Ascending aorta (tissue), 2 donors: ENCODE measurements around the gene BLMH. TPM values are rescaled to one million over a fixed set of nuclear protein-coding genes. Genes with fewer than 3 reads are reported as not detected.

Source experiments
- DNase-seq, 2 donors: peaks; one replicate each; pipeline ENCODE4 v3.0.0-alpha.2; 2019; ENCODE audit warnings: low spot score in 2 of 2
- H3K27ac ChIP-seq, 2 donors: fragments of 200-600 bp; sonication (generic); one replicate each; pipeline ENCODE4 v1.5.1; 2016 to 2017; ENCODE audit warnings: mild to moderate bottlenecking in 1 of 2
- H3K27me3 ChIP-seq: fragments of 200-600 bp; sonication (generic); one replicate; pipeline ENCODE4 v1.5.1; 2017
- H3K36me3 ChIP-seq, 2 donors: fragments of 200-600 bp; sonication (generic); one replicate each; pipeline ENCODE4 v1.5.1; 2016
- H3K4me1 ChIP-seq, 2 donors: fragments of 200-600 bp; sonication (generic); one replicate each; pipeline ENCODE4 v1.5.1; 2016 to 2017; ENCODE audit warnings: mild to moderate bottlenecking in 1 of 2
- H3K4me3 ChIP-seq, 2 donors: fragments of 200-600 bp; sonication (generic); one replicate each; pipeline ENCODE4 v1.5.1; 2016 to 2017; ENCODE audit warnings: mild to moderate bottlenecking in 1 of 2
- H3K9me3 ChIP-seq, 2 donors: fragments of 200-600 bp; sonication (generic); one replicate each; pipeline ENCODE4 v1.5.1; 2016
- CTCF ChIP-seq, 3 experiments: fragments of 200-600 bp in 2 of 3; fragments of 450-650 bp in 1 of 3; sonication (generic) in 2 of 3; IDR thresholded peaks; one replicate each; pipeline ENCODE4 v1.5.1; 2016 to 2019; ENCODE audit warnings: antibody characterized with exemption in 3 of 3, mild to moderate bottlenecking in 1 of 3, moderate library complexity in 1 of 3
- intact Hi-C: fragments of 100-400 bp; cut with DNase I; formaldehyde crosslinking; loops from one replicate; pipeline ENCODE4 v1.15.1; 2023
- total RNA-seq: library from RNA; depleted of rRNA; stranded (reverse); fragments of >200 nt; gene quantifications from one replicate; pipeline ENCODE4 v1.1.0, GENCODE V29; 2016

BLMH gene
- total RNA-seq, 1 donor from 2014 or later, result 6.9 TPM

DNA sequence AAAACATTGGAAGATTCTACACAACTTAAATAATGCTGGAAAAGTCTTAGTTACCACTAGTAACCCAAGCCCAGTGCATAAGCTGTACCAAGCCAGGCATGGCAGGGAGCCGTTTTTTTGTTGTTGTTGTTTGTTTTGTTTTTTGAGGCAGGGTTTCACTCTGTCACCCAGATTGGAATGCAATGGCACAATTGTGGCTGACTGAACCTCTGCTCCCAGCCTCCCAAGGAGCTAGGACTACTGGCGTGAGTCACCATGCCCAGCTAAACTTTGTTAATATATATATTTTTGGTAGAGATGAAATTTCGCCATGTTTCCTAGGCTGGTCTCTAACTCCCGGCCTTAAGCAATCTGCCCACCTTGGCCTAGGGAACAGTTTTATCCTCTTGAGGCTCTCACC is 42.7 kb upstream of the BLMH start:
- Histone ChIP-seq H3K4me1 (no peaks in the 10 kb centered on the region), H3K27me3 (no peaks in the 10 kb centered on the region), H3K27ac (no peak overlapping the region), H3K9me3 (no peaks in the 10 kb centered on the region), H3K4me3 (no peak overlapping the region), H3K36me3 (no peaks in the 10 kb centered on the region)
- DNase-seq, result no peak
- no peak for TF ChIP-seq CTCF (IDR thresholded peaks at IDR 0.05)
- intact Hi-C loops, result no loop called here

DNA sequence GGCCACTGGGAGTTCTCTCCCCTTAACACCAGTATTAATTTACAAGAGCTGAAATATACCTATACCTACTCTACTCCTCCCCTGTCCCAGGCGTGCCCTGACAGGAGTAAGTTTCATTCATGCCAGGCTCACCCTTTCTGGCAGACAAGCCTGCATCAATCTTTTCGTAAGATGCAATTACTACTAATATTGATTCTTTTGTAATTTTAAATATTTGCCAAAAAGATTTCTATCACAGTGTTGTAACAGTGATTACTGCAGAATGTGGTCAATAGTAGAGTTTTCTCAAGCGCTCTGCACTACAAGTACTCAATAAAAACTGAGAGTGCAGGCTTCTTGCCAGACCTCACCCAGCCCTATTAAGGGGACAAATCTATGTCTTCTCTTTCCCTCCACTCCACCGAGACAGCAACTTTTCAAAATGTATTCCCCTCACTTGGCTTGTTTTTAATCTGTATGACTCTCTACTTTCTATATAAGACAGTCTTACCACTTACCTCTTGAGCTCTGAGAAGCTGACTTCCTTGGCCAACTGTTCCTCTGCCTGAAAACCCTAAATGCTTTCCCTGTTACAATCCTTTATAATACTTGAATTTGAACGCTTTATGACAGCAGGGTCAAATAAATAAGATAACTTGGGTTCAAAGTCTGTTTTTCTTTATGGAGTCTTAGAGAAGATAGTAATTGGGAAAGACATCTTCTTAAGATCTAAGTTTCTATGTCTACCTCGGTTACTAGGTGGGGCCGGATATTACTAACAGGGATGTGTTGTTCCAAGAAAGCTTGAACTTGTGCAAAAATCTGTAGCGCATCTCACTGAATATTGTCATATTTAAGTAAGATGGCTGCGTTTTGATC is 42.0 kb upstream of the BLMH start, which contains the start of gene TMIGD1:
Gene TMIGD1 (minus strand): TSS at position 555 of the 858 bp plus-strand sequence. CDS start 1,924 bp downstream, outside the sequence.
- H3K27me3 ChIP-seq, result no peaks in the 10 kb centered on the region
- no peaks in the 10 kb centered on the region for H3K36me3 ChIP-seq
- no peaks in the 10 kb centered on the region for H3K9me3 ChIP-seq
- DNase-seq, result no peak
- no peak for TF ChIP-seq CTCF (IDR thresholded peaks at IDR 0.05)
- no peak within 1 kb of the TSS for H3K27ac ChIP-seq
- intact Hi-C loops, result no loop called here
- no peaks in the 10 kb centered on the region for H3K4me1 ChIP-seq
- H3K4me3 ChIP-seq, result no peak within 1 kb of the TSS

DNA sequence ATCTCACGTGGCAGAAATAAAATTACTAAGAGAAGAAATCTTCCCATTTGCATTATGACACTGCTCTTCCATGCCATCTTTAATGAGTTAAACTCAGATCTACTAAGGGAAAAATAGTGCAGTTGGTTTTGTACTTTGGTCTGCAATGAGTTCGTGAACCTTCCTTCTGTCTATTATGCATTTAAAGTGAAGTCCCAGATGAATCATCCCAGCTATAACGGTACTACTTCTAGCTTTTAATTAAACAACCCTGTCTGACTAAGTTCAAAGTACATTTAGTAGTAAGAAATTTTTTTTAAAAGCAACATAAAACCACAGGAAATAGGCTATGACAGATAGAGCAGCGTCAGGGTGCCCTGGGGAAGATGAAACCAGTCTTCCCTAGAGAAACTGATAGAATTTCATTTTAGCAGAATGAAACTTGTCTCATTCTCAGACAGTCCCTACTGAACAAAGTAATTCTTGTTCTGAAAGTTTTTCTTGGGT is 40.4 kb upstream of the BLMH start:
- no peak for TF ChIP-seq CTCF (IDR thresholded peaks at IDR 0.05)
- Histone ChIP-seq H3K27me3 (no peaks in the 10 kb centered on the region), H3K36me3 (no peaks in the 10 kb centered on the region), H3K4me3 (no peak overlapping the region), H3K4me1 (no peaks in the 10 kb centered on the region), H3K27ac (no peak overlapping the region), H3K9me3 (no peaks in the 10 kb centered on the region)
- intact Hi-C loops, result no loop called here
- DNase-seq, result no peak

- H3K36me3 ChIP-seq, result no peaks in the 10 kb centered on the region
- no peak overlapping the region for H3K4me3 ChIP-seq
- no peaks in the 10 kb centered on the region for H3K9me3 ChIP-seq
- H3K4me1 ChIP-seq, result no peaks in the 10 kb centered on the region
- no peak overlapping the region for H3K27ac ChIP-seq
- intact Hi-C loops, result no loop called here
- no peak for TF ChIP-seq CTCF (IDR thresholded peaks at IDR 0.05)
- H3K27me3 ChIP-seq, result no peaks in the 10 kb centered on the region
- DNase-seq, result no peak
Measured at GRCh38 chr17:30326809-30327208, 35.1 kb upstream of the BLMH start.

GRCh38 chr17:30324723-30325122 is 33.0 kb upstream of the BLMH start:
- H3K27ac ChIP-seq, result no peak overlapping the region
- DNase-seq, result no peak
- H3K27me3 ChIP-seq, result no peaks in the 10 kb centered on the region
- H3K36me3 ChIP-seq, result no peaks in the 10 kb centered on the region
- H3K4me1 ChIP-seq, result no peaks in the 10 kb centered on the region
- no peak for TF ChIP-seq CTCF (IDR thresholded peaks at IDR 0.05)
- no peak overlapping the region for H3K4me3 ChIP-seq
- H3K9me3 ChIP-seq, result no peaks in the 10 kb centered on the region
- intact Hi-C loops, result no loop called here
